GM19240 (cell line): ENCODE data around the gene CDADC1.

ENCODE experiments used
- DNase-seq: peaks from one replicate; pipeline ENCODE4 v3.0.0; 2011; ENCODE audit warnings: low spot score; ENCODE audit not compliant: insufficient read length

Gene CDADC1

DNA sequence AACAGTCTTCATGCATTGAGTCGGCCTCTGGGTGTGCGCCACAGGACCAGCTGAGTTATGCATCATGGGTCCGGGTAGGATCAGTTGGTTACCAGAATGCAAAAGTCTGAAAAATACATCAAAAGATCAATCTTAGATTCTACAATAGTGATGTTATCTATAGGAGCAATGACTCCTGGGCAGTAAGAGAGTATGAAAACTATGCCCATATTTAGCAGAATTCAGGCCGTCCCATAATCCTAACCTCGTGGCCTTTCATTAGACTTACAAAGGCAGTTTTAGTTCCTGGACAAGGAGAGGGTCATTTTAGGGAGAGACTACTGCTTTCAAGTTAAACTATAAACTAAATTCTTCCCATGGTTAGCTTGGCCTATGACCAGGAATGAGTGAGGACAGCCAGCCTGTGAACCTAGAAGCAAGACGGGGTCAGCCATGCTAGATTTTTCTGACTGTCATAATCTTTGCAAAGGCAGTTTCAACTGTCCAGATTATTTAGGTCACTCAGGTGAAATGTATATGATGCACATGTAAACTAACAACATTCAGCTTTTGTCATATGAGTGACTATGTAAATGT, 11.8 kb upstream of the CDADC1 start:
- DNase-seq, result no peak

DNA sequence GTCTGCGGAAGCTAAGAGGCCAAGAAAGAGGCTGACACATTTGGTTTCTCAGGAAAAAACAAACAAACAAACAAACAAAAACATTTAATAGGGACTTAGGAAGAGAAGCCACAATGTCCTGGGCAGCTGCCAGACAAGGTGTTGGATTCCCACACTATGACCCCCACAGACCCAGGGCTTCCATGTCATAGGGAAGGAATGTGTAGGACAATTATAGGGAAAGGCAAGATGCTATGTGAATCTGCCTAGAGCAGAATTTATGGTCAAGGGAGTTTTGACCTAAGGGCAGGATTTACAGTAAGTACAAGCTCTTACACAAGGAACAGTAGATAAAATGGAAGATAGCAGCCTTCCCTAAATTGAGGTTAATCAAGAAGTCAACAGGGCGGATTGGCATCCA, 9.1 kb upstream of the CDADC1 start:
- no peak for DNase-seq

DNA sequence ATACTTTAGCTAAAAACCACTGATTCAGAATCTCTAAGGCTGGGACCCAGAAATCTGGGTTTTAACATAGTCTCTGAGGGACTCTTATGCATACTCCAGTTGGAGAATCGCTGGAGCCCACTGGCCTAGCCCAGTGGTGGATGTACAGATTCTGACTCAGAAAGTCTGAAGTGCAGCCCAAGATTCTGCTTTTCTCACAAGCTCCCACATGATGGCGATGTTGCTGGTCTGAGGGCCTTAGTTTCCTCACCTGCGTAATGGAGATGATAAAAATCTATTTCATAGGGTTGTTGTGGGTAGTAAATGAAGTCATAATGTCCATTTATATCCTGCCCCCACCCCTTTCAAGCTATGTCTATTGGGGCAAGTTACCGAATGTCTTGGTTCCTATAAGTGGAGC, 7.7 kb upstream of the CDADC1 start:
- DNase-seq, result no peak

DNA sequence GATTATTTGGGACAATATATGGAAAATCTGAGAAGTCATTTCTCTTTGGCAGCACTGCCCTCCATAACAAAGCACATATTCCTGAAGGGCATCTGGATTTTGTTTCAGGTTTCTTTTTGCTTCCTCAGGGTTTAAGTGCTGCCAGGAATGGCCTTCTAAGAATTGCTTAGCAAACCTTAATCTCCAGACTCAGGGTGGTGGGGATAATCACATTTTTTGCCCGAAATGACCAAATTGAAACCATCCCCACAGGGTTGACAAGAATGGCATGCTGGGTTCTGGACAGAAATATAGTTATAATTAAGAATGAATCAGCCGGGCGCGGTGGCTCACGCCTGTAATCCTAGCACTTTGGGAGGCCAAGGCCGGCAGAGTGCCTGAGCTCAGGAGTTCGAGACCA, 6.4 kb upstream of the CDADC1 start:
- no peak for DNase-seq

- no peak for DNase-seq
Observed at GRCh38 chr13:49245101-49245500, 2.6 kb upstream of the CDADC1 start.

GRCh38 chr13:49246850-49247642, 679 bp upstream of the CDADC1 start:
- DNase-seq, result no peak

GRCh38 chr13:49248622-49249002, 887 bp downstream of the CDADC1 start:
- no peak for DNase-seq

DNA sequence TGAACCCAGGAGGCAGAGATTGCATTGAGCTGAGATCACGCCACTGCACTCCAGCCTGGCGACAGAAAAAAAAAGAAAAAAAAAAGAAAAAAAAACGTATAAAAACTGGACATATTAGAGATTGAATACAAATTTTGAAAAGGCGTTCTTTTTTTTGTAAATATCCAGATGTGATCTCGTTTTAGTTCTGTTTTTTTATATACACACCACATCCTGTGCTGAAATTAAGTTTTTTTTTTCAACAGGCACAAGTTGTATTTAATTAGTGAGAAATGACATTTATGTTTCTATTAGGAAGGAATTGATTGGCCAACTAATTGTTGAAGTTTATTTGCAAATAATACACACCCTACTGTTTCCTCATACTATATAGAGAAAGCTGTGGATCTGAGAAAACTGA, 3.6 kb downstream of the CDADC1 start:
- no peak for DNase-seq

- DNase-seq, result no peak
Observed at GRCh38 chr13:49253310-49253709, 5.6 kb downstream of the CDADC1 start.

DNA sequence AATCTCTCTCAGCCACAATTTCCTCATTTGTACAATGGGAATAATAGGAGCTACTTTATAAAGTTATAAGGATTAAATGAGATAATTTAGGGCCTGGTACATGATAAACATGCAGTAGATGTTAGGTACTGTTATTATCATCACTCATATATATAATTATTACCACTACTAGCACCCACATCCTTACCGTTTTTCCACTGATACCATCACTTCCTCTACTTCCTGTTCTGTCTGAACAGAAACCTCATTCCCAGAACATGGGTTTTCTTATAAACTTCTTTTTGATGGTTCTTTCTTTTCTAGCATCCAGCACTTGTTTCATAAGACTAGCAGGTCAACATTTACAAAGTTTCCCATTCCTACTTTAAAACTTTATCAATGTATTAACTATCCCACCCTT, 6.3 kb downstream of the CDADC1 start:
- DNase-seq, result no peak

GRCh38 chr13:49256841-49257240, 9.1 kb downstream of the CDADC1 start:
- no peak for DNase-seq

DNA sequence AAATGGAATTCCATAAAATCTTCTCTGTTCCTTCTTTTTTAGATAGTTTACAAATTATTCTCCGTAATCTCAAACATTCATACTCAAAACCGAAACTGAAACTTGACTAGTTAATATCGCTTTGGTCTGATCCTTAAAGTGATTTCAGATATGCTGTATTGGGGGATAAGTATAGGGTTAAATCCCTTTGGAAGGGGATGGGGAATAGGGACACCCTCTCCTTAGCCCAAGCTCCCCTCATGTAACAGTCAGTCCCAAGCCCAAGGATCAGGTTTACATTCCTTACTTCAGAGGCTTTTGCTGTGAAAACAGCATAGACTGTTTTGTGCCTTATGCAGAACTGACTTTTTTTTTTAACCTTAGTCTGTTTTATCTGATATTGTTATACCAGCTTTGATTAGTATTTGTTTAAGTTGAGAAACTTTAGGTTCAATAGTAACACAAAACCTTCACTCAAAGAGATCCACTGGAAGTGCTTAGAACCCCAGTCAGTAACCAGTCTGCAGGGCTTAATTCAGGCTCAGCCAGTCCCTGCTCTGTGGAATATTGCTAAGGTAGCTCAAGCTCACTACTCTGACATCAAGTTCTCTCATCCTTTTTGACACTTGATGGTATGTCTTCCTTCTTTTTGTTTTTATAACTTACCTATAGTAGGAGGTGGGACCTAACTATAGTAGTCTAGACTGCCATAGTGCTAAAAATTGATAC, 10.5 kb downstream of the CDADC1 start:
- DNase-seq, result no peak

DNA sequence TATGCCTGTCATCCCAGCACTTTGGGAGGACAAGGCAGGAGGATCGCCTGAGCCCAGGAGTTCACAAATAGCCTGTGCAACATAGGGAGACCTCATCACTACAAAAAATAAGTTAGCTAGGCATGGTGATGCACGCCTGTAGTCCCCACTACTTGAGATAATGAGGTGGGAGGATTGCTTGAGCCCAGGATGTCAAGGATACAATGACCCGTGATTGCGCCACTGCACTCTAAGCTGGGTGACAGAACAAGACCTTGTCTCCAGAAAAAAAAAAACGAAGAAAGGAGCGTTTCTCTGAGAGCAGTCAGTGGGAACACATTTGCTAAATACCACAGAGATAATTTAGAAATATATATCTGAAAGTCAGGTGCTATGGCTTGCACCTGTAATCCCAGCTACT, 11.9 kb downstream of the CDADC1 start:
- no peak for DNase-seq

DNA sequence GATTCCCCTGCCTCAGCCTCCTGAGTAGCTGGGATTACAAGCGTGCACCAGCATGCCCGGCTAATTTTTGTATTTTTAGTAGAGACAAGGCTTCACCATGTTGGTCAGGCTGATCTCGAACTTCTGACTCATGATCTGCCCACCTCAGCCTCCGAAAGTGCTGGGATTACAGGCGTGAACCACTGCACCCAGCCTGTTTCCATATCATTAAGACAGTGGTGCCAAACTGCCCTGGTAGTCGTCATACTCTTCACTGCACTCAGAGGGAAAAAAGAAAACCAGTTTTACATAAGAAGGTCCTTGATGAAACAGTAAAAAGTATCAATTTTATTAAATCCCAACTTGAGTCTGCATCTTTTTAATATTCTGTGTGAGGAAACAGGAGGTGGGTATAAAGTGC, 14.9 kb downstream of the CDADC1 start:
- no peak for DNase-seq

DNA sequence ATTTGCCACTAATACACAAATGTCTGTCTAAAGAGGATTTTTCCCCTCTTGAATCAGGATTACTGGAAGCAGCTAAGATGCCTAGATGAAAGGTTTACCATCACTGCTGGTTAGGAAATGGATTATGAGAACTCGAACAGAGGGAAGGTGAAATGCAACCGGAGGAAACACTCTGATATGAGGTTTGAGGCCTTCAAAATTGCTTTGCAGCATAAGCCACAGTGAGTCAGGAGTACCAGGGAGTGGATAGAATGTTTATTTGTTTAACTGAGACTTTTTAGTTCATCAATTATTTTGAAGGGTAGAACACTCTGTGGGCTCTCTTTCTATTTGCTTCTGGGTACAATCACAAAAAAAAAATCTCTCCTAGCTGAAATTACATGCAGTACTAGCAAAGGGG, 18.1 kb downstream of the CDADC1 start:
- DNase-seq, result no peak

DNA sequence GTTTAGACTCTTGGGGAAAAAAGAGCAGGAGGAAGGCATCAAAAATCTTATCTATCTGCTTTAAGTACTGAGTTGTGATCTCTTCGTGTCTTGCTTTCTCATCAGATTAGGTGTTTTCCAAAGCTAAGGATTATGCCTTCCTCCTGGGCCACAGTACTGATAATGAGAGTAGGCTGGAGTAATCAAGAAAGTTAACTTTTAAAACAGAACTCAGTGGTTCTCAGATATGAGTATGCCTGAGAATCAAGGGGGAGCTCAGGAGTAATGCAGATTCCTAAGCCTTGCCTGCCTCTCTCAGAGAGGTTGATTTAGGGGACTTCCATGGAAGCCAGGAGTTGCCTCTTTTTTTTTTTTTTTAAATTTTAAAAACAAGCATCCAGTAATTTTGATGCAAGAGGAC, 23.5 kb downstream of the CDADC1 start:
- no peak for DNase-seq

- no peak for DNase-seq
Observed at GRCh38 chr13:49272296-49272695, 24.6 kb downstream of the CDADC1 start.

DNA sequence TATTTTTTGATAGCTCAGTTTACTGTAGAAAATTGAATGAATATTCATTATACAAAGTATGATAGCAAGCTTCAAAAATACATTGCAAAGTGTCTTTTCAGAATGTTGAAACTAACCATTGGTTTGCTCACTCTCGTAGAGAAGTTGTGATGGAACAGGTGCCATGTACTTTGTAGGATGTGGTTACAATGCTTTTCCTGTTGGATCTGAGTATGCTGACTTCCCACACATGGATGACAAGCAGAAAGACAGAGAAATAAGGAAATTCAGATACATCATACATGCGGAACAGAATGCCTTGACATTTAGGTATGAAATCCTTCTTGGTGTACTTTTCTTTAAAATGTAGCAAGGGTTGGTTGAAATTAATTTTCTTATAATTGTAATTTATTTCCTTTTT, 30.5 kb downstream of the CDADC1 start:
- no peak for DNase-seq

DNA sequence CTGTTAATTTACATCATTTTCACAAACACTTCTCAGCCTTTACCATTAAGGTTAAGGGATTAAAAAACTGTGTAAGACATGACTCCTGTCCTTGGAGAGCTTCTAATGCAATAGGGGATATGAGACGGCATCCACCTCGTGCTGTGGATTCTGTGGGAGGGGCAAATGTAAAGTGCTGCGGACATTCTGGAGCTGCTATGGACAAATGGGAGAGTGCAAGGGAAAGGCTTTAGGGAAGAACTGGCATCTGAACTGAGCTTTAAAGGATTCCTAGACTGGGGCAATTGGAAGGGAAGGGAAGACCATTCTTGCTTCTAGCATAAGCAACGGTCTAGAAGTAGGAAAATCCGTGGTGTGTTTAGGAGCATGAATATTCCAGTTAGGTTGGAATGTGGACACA, 31.4 kb downstream of the CDADC1 start:
- no peak for DNase-seq

DNA sequence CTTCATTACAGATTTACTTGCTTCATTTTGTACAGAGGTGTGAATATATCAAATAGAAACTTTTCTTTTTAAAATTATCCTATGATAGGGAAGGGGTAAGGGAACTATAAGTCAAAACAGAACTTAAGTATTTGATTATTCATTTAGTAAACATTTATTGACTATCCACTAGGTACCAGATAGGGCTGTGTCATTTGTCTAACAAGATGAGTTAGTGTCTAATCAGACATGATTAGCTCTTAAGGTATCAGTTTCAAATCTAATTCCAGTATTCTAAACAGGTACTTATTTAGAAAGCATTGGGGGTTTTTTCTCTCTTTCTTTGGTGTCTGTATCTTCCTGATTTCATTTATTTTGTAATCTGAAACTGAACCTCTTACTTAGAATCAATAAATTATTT, 32.2 kb downstream of the CDADC1 start:
- no peak for DNase-seq

DNA sequence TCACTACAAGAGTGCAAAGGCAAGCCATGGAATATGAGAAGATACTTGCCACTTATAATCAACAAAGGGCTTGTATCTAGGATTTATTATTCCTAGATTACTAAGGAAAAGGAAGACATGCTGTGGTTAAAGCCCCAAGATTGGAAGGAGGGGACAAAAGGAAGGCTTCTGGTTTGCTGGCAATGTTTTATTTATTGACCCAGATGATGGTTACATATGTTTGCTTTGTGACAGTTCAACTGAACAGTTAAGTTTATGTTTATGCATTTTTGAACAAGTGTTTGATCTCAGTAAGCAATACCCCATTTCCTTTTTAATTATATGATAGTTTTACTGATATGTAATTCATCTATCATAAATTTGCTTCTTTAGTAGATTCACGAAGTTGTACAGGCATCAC, 40.3 kb downstream of the CDADC1 start:
- DNase-seq, result no peak

DNA sequence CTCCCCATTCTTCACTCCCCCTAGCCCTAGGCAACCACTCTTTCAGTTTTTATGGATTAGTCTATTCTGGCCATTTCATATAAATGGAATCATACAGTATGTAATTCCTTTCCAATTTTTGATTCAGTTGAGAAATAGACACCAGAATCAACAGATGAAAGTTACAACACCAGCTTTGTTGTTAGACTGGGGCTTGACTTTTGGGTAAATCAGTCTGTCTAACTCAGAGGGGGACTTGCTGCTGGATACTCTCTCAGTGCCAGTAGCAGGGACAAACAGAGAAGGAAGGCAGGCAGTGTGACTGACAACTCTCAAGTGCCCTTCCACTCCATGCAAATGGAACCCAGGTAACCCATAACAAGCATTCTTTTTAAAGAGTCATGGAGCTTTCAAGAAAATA, 40.7 kb downstream of the CDADC1 start:
- no peak for DNase-seq
